ENCODE measurements around the gene WDR75. TPM values are rescaled to one million over a fixed set of nuclear protein-coding genes. Genes with fewer than 3 reads are reported as not detected.

WDR75 gene
- total and polyA plus RNA-seq, 9 of the 15 experiments (the other 6 are each of a cell fraction or from before 2014, with no cell fraction given): 50.9 to 111 (median 76.4) TPM

GRCh38 chr2:189466046-189466445 lies 24.8 kb downstream of the WDR75 start:
- no TSS peak for BruUV-seq (replicated peaks)
- CTCF ChIA-PET (ENCODE audit: low intra/inter-chr PET ratio): interaction anchor here (1.4 kb wide), 1 partner anchor 167 kb away, joined by 8 read pairs; no protein-coding TSS in a partner anchor
- Histone ChIP-seq H3K9me3 (replicated peaks; ENCODE audit: control insufficient read depth, insufficient read depth, low read depth, low read length) (no peaks in the 10 kb centered on the region), H4K20me1 (replicated peaks; ENCODE audit: control insufficient read depth, insufficient read depth, low read length) (no peaks in the 10 kb centered on the region), H3K4me2 (ENCODE audit: insufficient read depth, low read length) (no peak overlapping the region), H3K4me3 (no peak overlapping the region), H3K27ac (ENCODE audit: extremely low read depth, low read depth, low read length) (no peak overlapping the region), H3K79me2 (ENCODE audit: control insufficient read depth, insufficient read depth, low read length) (no peaks in the 10 kb centered on the region), H3K36me3 (ENCODE audit: control insufficient read depth, insufficient read depth, low read length) (peaks cover 95% of the 10 kb centered on the region), H2AFZ (ENCODE audit: low read depth, low read length) (no peak overlapping the region), H3K9me1 (ENCODE audit: control insufficient read depth, insufficient read depth, low read length) (no peaks in the 10 kb centered on the region), H3K9ac (ENCODE audit: insufficient read depth in 1 of 2, low read depth in 2 of 2, low read length in 2 of 2) (no peak overlapping the region), H3K4me1 (replicated peaks in 1 of 2; ENCODE audit: control insufficient read depth in 2 of 2, insufficient read depth in 2 of 2, low read length in 2 of 2) (peaks cover 0 to 7% of the 10 kb centered on the region in 2 experiments; a peak in 2 of 5 replicates), H3K27me3 (ENCODE audit: control insufficient read depth in 2 of 2, insufficient read depth in 2 of 2, low read length in 2 of 2) (no peaks in the 10 kb centered on the region)
- in situ Hi-C loops (cut with MboI): no loop called here
- TF ChIP-seq HNRNPL (IDR thresholded peaks at IDR 0.05; ENCODE audit: low read depth, low read length) (no peak), NFRKB (IDR thresholded peaks at IDR 0.05; ENCODE audit: low read depth) (no peak), YY1 (IDR thresholded peaks at IDR 0.05; ENCODE audit: borderline replicate concordance in 1 of 3, control insufficient read depth in 1 of 3, extremely low read depth in 1 of 3, insufficient read depth in 3 of 3, insufficient read length in 1 of 3, insufficient replicate concordance in 2 of 3, low read depth in 1 of 3, low read length in 2 of 3) (no peak), CREBBP (IDR thresholded peaks at IDR 0.05; ENCODE audit: low read depth, low read length) (no peak), GTF2A2 (tag; IDR thresholded peaks at IDR 0.05) (no peak), TBP (optimal IDR thresholded peaks at IDR 0.05; ENCODE audit: low read depth, low read length) (no peak)
- TF ChIP-seq, protein P1, sequence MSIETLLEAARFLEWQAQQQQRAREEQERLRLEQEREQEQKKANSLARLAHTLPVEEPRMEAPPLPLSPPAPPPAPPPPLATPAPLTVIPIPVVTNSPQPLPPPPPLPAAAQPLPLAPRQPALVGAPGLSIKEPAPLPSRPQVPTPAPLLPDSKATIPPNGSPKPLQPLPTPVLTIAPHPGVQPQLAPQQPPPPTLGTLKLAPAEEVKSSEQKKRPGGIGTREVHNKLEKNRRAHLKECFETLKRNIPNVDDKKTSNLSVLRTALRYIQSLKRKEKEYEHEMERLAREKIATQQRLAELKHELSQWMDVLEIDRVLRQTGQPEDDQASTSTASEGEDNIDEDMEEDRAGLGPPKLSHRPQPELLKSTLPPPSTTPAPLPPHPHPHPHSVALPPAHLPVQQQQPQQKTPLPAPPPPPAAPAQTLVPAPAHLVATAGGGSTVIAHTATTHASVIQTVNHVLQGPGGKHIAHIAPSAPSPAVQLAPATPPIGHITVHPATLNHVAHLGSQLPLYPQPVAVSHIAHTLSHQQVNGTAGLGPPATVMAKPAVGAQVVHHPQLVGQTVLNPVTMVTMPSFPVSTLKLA (conservative IDR thresholded peaks at IDR 0.05): no peak
- DNase-seq (ENCODE audit: extremely low read depth in 1 of 4, low spot score in 3 of 4) (no peak), FAIRE-seq (no peak), ATAC-seq (peak; percentile 47)
- WGBS (ENCODE audit: insufficient coverage, low coverage, missing lambda C conversion rate): 87% methylated on average over 3 of the region's 4 CpGs
- intact Hi-C loops (cut with micrococcal nuclease): loop anchor here (1.0 to 2.0 kb wide), 2 partner anchors 115 to 163 kb away; partner anchors contain the start of gene SLC40A1
- POLR2A ChIA-PET: interaction anchor here (0.5 to 0.8 kb wide), 2 partner anchors 41 to 115 kb away, joined by 3 read pairs; partner anchors contain the start of gene SLC40A1
